HepG2 (cell line): ENCODE results near the gene KRTAP10-8. TPM values are rescaled to one million over a fixed set of nuclear protein-coding genes. Genes with fewer than 3 reads are reported as not detected.

ENCODE experiments used
- ATAC-seq: fragments of 200-7000 bp; cut with Tn5 transposase; 3 replicates; pipeline ENCODE4 v1.9.1; 2020; ENCODE audit warnings: mild to moderate bottlenecking, moderate library complexity
- BruUV-seq: library from RNA; stranded (reverse); fragments of 400-500 nt; replicated peaks from 2 replicates; lab custom pipeline; 2021; lab: Mats Ljungman, UMichigan
- CTCF ChIA-PET: fragments of 300-600 bp; formaldehyde crosslinking; extraction: SDS; loops from one replicate; lab custom pipeline; 2021; ENCODE audit warnings: low total read pairs, inconsistent platforms, low intra/inter-chr PET ratio; lab: Yijun Ruan, JAX
- POLR2A ChIA-PET: fragments of 350-600 bp; sonication (Branson Sonifier 250); formaldehyde crosslinking; loops from one replicate; lab custom pipeline; 2020; ENCODE audit warnings: antibody characterized with exemption, inconsistent platforms; lab: Yijun Ruan, JAX
- DNase-seq: peaks from one replicate; pipeline ENCODE4 v3.0.0-alpha.2; 2015; ENCODE audit warnings: low spot score
- FAIRE-seq: peaks from 3 replicates; lab custom pipeline; 2011; peaks lifted over from hg19 to GRCh38; lab: Jason Lieb, UNC
- H2AFZ ChIP-seq: one replicate; pipeline ENCODE4 v1.6.1; 2011; ENCODE audit warnings: low read length, inconsistent platforms
- H3K27ac ChIP-seq: fragments of 300-600 bp; 3 replicates; pipeline ENCODE4 v1.8.0; 2011; ENCODE audit warnings: mixed run types, mild to moderate bottlenecking, mixed read lengths, low read length, inconsistent platforms; ENCODE audit not compliant: insufficient read depth; ENCODE audit errors: extremely low read length
- H3K27me3 ChIP-seq, 2 experiments: fragments of 200-600 bp in 1 of 2; 2 replicates in 1 of 2; 3 replicates in 1 of 2; pipeline versions ENCODE4 v1.6.0 to v1.8.0; 2011; ENCODE audit warnings: low read length in 2 of 2, mild to moderate bottlenecking in 2 of 2, moderate library complexity in 2 of 2, inconsistent platforms in 1 of 2; ENCODE audit not compliant: insufficient read depth in 2 of 2, control insufficient read depth in 1 of 2
- H3K36me3 ChIP-seq, 2 experiments: fragments of 200-600 bp in 1 of 2; replicated peaks in 1 of 2; 2 replicates in 1 of 2; 3 replicates in 1 of 2; pipeline versions ENCODE4 v1.5.1 to v1.8.0; 2011; ENCODE audit warnings: low read length in 2 of 2, inconsistent platforms in 1 of 2; ENCODE audit not compliant: insufficient read depth in 2 of 2, control insufficient read depth in 1 of 2
- H3K4me1 ChIP-seq: 2 replicates; pipeline ENCODE4 v1.5.1; 2012; ENCODE audit warnings: low read length, inconsistent platforms; ENCODE audit not compliant: insufficient read depth
- H3K4me2 ChIP-seq: 2 replicates; pipeline ENCODE4 v1.6.0; 2011; ENCODE audit warnings: low read depth, low read length, inconsistent platforms
- H3K4me3 ChIP-seq, 3 experiments: fragments of 200-600 bp in 1 of 3; sonication (generic), shearing (Covaris generic) in 1 of 3; replicated peaks in 1 of 3; 2 replicates each; pipeline ENCODE4 v1.5.1; 2011 to 2016; ENCODE audit warnings: low read length in 3 of 3, inconsistent platforms in 2 of 3, low read depth in 2 of 3, mild to moderate bottlenecking in 2 of 3, control low read depth in 1 of 3, mixed read lengths in 1 of 3; ENCODE audit not compliant: insufficient read depth in 1 of 3
- H3K79me2 ChIP-seq: one replicate; pipeline ENCODE4 v1.6.1; 2011; ENCODE audit warnings: low read length, inconsistent platforms; ENCODE audit not compliant: insufficient read depth
- H3K9ac ChIP-seq: 2 replicates; pipeline ENCODE4 v1.6.0; 2011; ENCODE audit warnings: mild to moderate bottlenecking, low read depth, low read length, inconsistent platforms; ENCODE audit not compliant: insufficient read depth
- H3K9me3 ChIP-seq: 2 replicates; pipeline ENCODE4 v1.5.1; 2012; ENCODE audit warnings: mild to moderate bottlenecking, low read length
- H4K20me1 ChIP-seq: 2 replicates; pipeline ENCODE4 v1.6.0; 2011; ENCODE audit warnings: inconsistent platforms, mild to moderate bottlenecking, low read length, moderate library complexity; ENCODE audit not compliant: insufficient read depth
- ATM ChIP-seq: fragments of 450-650 bp; IDR thresholded peaks from 2 replicates; pipeline ENCODE4 v1.7.1; 2017; ENCODE audit warnings: mild to moderate bottlenecking, borderline replicate concordance
- BRD4 ChIP-seq: sonication (generic); formaldehyde crosslinking; IDR thresholded peaks from 2 replicates; pipeline ENCODE4 v1.4.0; 2020; ENCODE audit warnings: missing genetic modification reagents
- CHD4 ChIP-seq: fragments of 200-600 bp; sonication (generic); IDR thresholded peaks from 2 replicates; pipeline ENCODE4 v1.7.0; 2017; ENCODE audit warnings: mild to moderate bottlenecking, low read length, borderline replicate concordance
- FOSL2 ChIP-seq: sonication (generic); formaldehyde crosslinking; IDR thresholded peaks from 2 replicates; pipeline ENCODE4 v1.4.0; 2020; ENCODE audit warnings: missing genetic modification reagents
- HNRNPK ChIP-seq: fragments of 200-400 bp; formaldehyde crosslinking; IDR thresholded peaks from 2 replicates; pipeline ENCODE4 v1.6.1; 2018; ENCODE audit warnings: low read length, low read depth, moderate library complexity, mild to moderate bottlenecking; ENCODE audit not compliant: poor library complexity, severe bottlenecking
- RBFOX2 ChIP-seq: fragments of 200-400 bp; formaldehyde crosslinking; IDR thresholded peaks from 2 replicates; pipeline ENCODE4 v1.6.1; 2017; ENCODE audit warnings: low read depth, mild to moderate bottlenecking, low read length
- SAP130 ChIP-seq: IDR thresholded peaks from 2 replicates; pipeline ENCODE4 v1.6.1; 2016; ENCODE audit warnings: low read depth
- SMARCC2 ChIP-seq: fragments of 450-650 bp; IDR thresholded peaks from 2 replicates; pipeline ENCODE4 v1.6.1; 2017; ENCODE audit warnings: antibody characterized with exemption, mild to moderate bottlenecking
- SMC3 ChIP-seq: IDR thresholded peaks from 2 replicates; pipeline ENCODE4 v1.6.1; 2011; ENCODE audit warnings: low read length, improper control_type of control experiment
- SP140L ChIP-seq: sonication (generic); formaldehyde crosslinking; IDR thresholded peaks from 2 replicates; pipeline ENCODE4 v1.4.0; 2020; ENCODE audit warnings: missing genetic modification reagents, borderline replicate concordance
- STAG1 ChIP-seq: sonication (generic); formaldehyde crosslinking; IDR thresholded peaks from 2 replicates; pipeline ENCODE4 v1.4.0; 2020; ENCODE audit warnings: missing genetic modification reagents
- TRIM22 ChIP-seq: fragments of 450-650 bp; IDR thresholded peaks from 2 replicates; pipeline ENCODE4 v1.6.1; 2017
- YEATS2 ChIP-seq: sonication (generic); formaldehyde crosslinking; IDR thresholded peaks from 2 replicates; pipeline ENCODE4 v1.4.0; 2020; ENCODE audit warnings: missing genetic modification reagents, borderline replicate concordance
- ZBTB3 ChIP-seq: sonication (generic); formaldehyde crosslinking; IDR thresholded peaks from 2 replicates; pipeline ENCODE4 v1.4.0; 2020; ENCODE audit warnings: low read depth, mild to moderate bottlenecking, moderate library complexity, missing genetic modification reagents, borderline replicate concordance
- ZNF17 ChIP-seq: sonication (generic); formaldehyde crosslinking; IDR thresholded peaks from 2 replicates; pipeline ENCODE4 v1.5.0; 2020; ENCODE audit warnings: mild to moderate bottlenecking, missing genetic modification reagents
- ZNF317 ChIP-seq: sonication (generic); formaldehyde crosslinking; IDR thresholded peaks from 2 replicates; pipeline ENCODE4 v1.5.0; 2020; ENCODE audit warnings: mild to moderate bottlenecking, missing genetic modification reagents
- ZNF652 ChIP-seq: IDR thresholded peaks from 2 replicates; pipeline ENCODE4 v1.6.1; 2016; ENCODE audit warnings: low read depth, borderline replicate concordance
- WGBS: methylation state at CpG from one replicate; pipeline ENCODE4 v1.1.6; 2017; ENCODE audit warnings: low lambda C conversion rate; 5-methylcytosine and 5-hydroxymethylcytosine counted together
- in situ Hi-C: cut with HindIII; loops from 2 replicates; pipeline ENCODE4 v1.10.0; 2017; ENCODE audit warnings: low pct_unique_long_range_greater_than_20kb; ENCODE audit not compliant: extremely low pct_ligation_motif_present
- intact Hi-C: fragments of 100-400 bp; cut with micrococcal nuclease; formaldehyde crosslinking; loops from one replicate; pipeline ENCODE4 v1.10.0; 2022; ENCODE audit not compliant: unreplicated experiment
- polyA plus RNA-seq, 8 experiments: library from polyadenylated mRNA; depleted of rRNA in 3 of 8; stranded (reverse) in 7 of 8; unstranded in 1 of 8; fragments of >200 nt; fragmentation: Illumina TruSeq in 4 of 8; extraction: Trizol in 4 of 8; gene quantifications; 2 replicates each; pipeline versions ENCODE4 v1.2.1 to v1.2.3, GENCODE V29; 2011 to 2016; ENCODE audit warnings: low read depth in 4 of 8, missing spikeins in 1 of 8, mixed read lengths in 1 of 8; ENCODE audit not compliant: insufficient read depth in 1 of 8
- total RNA-seq, 5 experiments: library from RNA; depleted of rRNA; stranded (reverse); fragments of >200 nt; fragmentation: Illumina TruSeq; extraction: Trizol; gene quantifications; 2 replicates each; pipeline ENCODE4 v1.2.3, GENCODE V29; 2016; ENCODE audit warnings: low read depth in 1 of 5
- TF ChIP-seq, protein P1 (sequence below): sonication (generic); formaldehyde crosslinking; IDR thresholded peaks from 2 replicates; pipeline ENCODE4 v1.5.0; 2020; ENCODE audit warnings: missing genetic modification reagents, mild to moderate bottlenecking, borderline replicate concordance
- TF ChIP-seq, protein P2 (sequence below): conservative IDR thresholded peaks from 2 replicates; pipeline ENCODE4 v1.6.1; 2018; ENCODE audit warnings: missing genetic modification reagents
- TF ChIP-seq, protein P3 (sequence below): sonication (generic); formaldehyde crosslinking; IDR thresholded peaks from 2 replicates; pipeline ENCODE4 v1.8.1; 2023; ENCODE audit warnings: mild to moderate bottlenecking, moderate library complexity, missing genetic modification reagents
- TF ChIP-seq, protein P4 (sequence below): sonication (generic); formaldehyde crosslinking; IDR thresholded peaks from 2 replicates; pipeline ENCODE4 v1.5.0; 2020; ENCODE audit warnings: mild to moderate bottlenecking, missing genetic modification reagents, moderate library complexity

The KRTAP10-8 gene
- total and polyA plus RNA-seq, 2 of the 13 experiments (the other 11 are each of a cell fraction or from before 2014, with no cell fraction given): not detected

- DNase-seq (peak; percentile 16), FAIRE-seq (peak; percentile 43), ATAC-seq (peak; percentile 88)
- CTCF ChIA-PET: no interaction called here
- Histone ChIP-seq H3K4me1 (no peaks in the 10 kb centered on the region), H4K20me1 (no peaks in the 10 kb centered on the region), H3K27me3 (peaks cover 1 to 28% of the 10 kb centered on the region in 2 experiments; a peak in 3 of 5 replicates), H2AFZ (no peak overlapping the region), H3K4me3 (no peak overlapping the region), H3K9ac (no peak overlapping the region), H3K4me2 (no peak overlapping the region), H3K79me2 (no peaks in the 10 kb centered on the region), H3K36me3 (no peaks in the 10 kb centered on the region), H3K27ac (no peak overlapping the region), H3K9me3 (peaks cover 8% of the 10 kb centered on the region)
- no TSS peak for BruUV-seq
- POLR2A ChIA-PET: no interaction called here
- in situ Hi-C loops (no loop called here), intact Hi-C loops (loop anchor here (2.0 kb wide), 1 partner anchor 174 kb away; no protein-coding TSS in a partner anchor)
- 0% methylated on average over 3 of the region's 4 CpGs for WGBS
- TF ChIP-seq SAP130 (CRISPR knock-in tag) (no peak), YEATS2 (no peak), ZNF652 (CRISPR knock-in tag) (no peak), STAG1 (CRISPR knock-in tag) (peak; percentile 68), ZNF317 (CRISPR knock-in tag) (0 out of 2 replicates have a peak, but pooled peaks have one; percentile 21), SMC3 (peak; percentile 67), SMARCC2 (no peak), SP140L (CRISPR knock-in tag) (no peak), RBFOX2 (no peak), ZBTB3 (CRISPR knock-in tag) (no peak), BRD4 (CRISPR knock-in tag) (no peak), CHD4 (no peak), ZNF17 (CRISPR knock-in tag) (no peak), TRIM22 (no peak), ATM (no peak), HNRNPK (no peak), FOSL2 (no peak)
- TF ChIP-seq, protein P1, sequence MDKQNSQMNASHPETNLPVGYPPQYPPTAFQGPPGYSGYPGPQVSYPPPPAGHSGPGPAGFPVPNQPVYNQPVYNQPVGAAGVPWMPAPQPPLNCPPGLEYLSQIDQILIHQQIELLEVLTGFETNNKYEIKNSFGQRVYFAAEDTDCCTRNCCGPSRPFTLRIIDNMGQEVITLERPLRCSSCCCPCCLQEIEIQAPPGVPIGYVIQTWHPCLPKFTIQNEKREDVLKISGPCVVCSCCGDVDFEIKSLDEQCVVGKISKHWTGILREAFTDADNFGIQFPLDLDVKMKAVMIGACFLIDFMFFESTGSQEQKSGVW: no peak
- TF ChIP-seq, protein P2, sequence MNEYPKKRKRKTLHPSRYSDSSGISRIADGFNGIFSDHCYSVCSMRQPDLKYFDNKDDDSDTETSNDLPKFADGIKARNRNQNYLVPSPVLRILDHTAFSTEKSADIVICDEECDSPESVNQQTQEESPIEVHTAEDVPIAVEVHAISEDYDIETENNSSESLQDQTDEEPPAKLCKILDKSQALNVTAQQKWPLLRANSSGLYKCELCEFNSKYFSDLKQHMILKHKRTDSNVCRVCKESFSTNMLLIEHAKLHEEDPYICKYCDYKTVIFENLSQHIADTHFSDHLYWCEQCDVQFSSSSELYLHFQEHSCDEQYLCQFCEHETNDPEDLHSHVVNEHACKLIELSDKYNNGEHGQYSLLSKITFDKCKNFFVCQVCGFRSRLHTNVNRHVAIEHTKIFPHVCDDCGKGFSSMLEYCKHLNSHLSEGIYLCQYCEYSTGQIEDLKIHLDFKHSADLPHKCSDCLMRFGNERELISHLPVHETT: no peak
- TF ChIP-seq, protein P3, sequence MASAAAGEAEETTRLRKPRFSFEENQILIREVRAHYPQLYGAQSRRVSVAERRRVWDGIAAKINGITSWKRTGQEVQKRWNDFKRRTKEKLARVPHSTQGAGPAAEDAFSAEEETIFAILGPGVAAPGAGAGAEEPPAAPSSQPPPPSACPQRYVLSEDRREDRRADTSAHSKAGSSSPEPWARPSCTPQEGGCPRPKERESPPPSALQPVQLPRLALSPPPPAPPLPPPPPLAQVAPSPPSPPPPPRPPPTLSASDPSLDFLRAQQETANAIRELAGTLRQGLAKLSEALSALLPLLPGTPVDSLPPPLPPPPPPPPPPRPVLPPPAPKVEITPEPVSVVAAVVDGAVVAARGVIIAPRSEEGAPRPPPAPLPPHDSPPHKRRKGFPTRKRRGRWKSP (CRISPR knock-in tag): no peak
- TF ChIP-seq, protein P4, sequence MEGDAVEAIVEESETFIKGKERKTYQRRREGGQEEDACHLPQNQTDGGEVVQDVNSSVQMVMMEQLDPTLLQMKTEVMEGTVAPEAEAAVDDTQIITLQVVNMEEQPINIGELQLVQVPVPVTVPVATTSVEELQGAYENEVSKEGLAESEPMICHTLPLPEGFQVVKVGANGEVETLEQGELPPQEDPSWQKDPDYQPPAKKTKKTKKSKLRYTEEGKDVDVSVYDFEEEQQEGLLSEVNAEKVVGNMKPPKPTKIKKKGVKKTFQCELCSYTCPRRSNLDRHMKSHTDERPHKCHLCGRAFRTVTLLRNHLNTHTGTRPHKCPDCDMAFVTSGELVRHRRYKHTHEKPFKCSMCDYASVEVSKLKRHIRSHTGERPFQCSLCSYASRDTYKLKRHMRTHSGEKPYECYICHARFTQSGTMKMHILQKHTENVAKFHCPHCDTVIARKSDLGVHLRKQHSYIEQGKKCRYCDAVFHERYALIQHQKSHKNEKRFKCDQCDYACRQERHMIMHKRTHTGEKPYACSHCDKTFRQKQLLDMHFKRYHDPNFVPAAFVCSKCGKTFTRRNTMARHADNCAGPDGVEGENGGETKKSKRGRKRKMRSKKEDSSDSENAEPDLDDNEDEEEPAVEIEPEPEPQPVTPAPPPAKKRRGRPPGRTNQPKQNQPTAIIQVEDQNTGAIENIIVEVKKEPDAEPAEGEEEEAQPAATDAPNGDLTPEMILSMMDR (CRISPR knock-in tag): peak; percentile 68
Measured at GRCh38 chr21:44618504-44618903, 6.6 kb downstream of the KRTAP10-8 start.
